Activated B cell treated with CpG ODN at 0.5 μM for 24 hours (primary cell): ENCODE measurements around the gene PRKN. TPM values are rescaled to one million over a fixed set of nuclear protein-coding genes. Genes with fewer than 3 reads are reported as not detected.

Experiments
- ATAC-seq: fragments of 200-7000 bp; cut with Tn5 transposase; one replicate; pipeline ENCODE4 v1.10.0; 2021; ENCODE audit warnings: low read depth, mild to moderate bottlenecking, moderate library complexity
- CTCF ChIA-PET: fragments of 350-600 bp; sonication (Branson Sonifier 250); formaldehyde crosslinking; loops from one replicate; lab custom pipeline; 2021; ENCODE audit warnings: antibody characterized with exemption; lab: Charles Lee
- POLR2A ChIA-PET: fragments of 350-600 bp; sonication (Branson Sonifier 250); formaldehyde crosslinking; loops from one replicate; lab custom pipeline; 2021; ENCODE audit warnings: antibody characterized with exemption; lab: Charles Lee
- DNase-seq: peaks from one replicate; pipeline ENCODE4 v3.0.0; 2022
- H3K27ac Mint-ChIP-seq: one replicate; pipeline ENCODE4 v1.8.0; 2020; ENCODE audit warnings: mixed read lengths
- H3K27me3 Mint-ChIP-seq: one replicate; pipeline ENCODE4 v1.8.0; 2021; ENCODE audit warnings: mixed read lengths
- H3K36me3 Mint-ChIP-seq: one replicate; pipeline ENCODE4 v1.8.0; 2021; ENCODE audit warnings: low read depth, mixed read lengths
- H3K4me1 Mint-ChIP-seq: one replicate; pipeline ENCODE4 v1.8.0; 2021; ENCODE audit warnings: mixed read lengths
- H3K4me3 Mint-ChIP-seq: one replicate; pipeline ENCODE4 v1.8.0; 2020; ENCODE audit warnings: mild to moderate bottlenecking, mixed read lengths
- H3K9me3 Mint-ChIP-seq: one replicate; pipeline ENCODE4 v1.8.0; 2020; ENCODE audit warnings: mixed read lengths
- intact Hi-C: fragments of 100-400 bp; cut with micrococcal nuclease; formaldehyde crosslinking; loops from one replicate; pipeline ENCODE4 v1.15.1; 2024
- total RNA-seq: library from RNA; stranded (reverse); gene quantifications from 2 replicates; pipeline ENCODE4 v1.2.3, GENCODE V29; 2022
- TF ChIP-seq, protein P1 (sequence below): fragments of 200-600 bp; IDR thresholded peaks from one replicate; pipeline ENCODE4 v1.8.0; 2022; ENCODE audit warnings: antibody characterized with exemption, mild to moderate bottlenecking

PRKN gene
- total RNA-seq, 1 donor from 2014 or later: 2.3 TPM

GRCh38 chr6:162631546-162631945 lies 96.0 kb downstream of the PRKN start:
- no peak overlapping the region for H3K27ac Mint-ChIP-seq
- ATAC-seq (no peak), DNase-seq (no peak)
- H3K4me3 Mint-ChIP-seq: no peak overlapping the region
- TF ChIP-seq, protein P1, sequence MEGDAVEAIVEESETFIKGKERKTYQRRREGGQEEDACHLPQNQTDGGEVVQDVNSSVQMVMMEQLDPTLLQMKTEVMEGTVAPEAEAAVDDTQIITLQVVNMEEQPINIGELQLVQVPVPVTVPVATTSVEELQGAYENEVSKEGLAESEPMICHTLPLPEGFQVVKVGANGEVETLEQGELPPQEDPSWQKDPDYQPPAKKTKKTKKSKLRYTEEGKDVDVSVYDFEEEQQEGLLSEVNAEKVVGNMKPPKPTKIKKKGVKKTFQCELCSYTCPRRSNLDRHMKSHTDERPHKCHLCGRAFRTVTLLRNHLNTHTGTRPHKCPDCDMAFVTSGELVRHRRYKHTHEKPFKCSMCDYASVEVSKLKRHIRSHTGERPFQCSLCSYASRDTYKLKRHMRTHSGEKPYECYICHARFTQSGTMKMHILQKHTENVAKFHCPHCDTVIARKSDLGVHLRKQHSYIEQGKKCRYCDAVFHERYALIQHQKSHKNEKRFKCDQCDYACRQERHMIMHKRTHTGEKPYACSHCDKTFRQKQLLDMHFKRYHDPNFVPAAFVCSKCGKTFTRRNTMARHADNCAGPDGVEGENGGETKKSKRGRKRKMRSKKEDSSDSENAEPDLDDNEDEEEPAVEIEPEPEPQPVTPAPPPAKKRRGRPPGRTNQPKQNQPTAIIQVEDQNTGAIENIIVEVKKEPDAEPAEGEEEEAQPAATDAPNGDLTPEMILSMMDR: no peak
- H3K27me3 Mint-ChIP-seq: no peaks in the 10 kb centered on the region
- H3K9me3 Mint-ChIP-seq: peaks cover 11% of the 10 kb centered on the region
- intact Hi-C loops: no loop called here
- no peaks in the 10 kb centered on the region for H3K4me1 Mint-ChIP-seq
- CTCF ChIA-PET: no interaction called here
- no peaks in the 10 kb centered on the region for H3K36me3 Mint-ChIP-seq
- POLR2A ChIA-PET: no interaction called here

DNA sequence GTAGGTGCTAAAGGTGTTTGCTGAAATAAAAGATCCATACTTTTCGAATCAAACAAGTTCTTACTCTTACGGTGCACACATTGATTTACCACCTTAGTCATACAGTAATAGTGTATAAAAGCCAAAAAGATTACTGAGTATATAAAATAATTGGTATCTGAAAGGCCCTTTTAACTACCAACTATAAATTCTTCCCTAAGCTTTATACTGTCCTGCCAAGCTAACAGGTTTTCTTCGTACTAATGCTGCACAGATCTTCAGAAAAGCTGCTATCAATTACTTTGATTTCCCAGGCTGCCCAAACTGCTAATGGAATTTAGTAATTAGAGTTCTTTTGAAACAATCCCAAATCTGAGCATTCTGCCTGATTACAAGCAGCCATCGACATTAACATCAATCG lies 97.5 kb downstream of the PRKN start:
- TF ChIP-seq, protein P1: no peak
- H3K27me3 Mint-ChIP-seq: no peaks in the 10 kb centered on the region
- DNase-seq (no peak), ATAC-seq (no peak)
- ChIA-PET CTCF (no interaction called here), POLR2A (no interaction called here)
- intact Hi-C loops: no loop called here
- H3K9me3 Mint-ChIP-seq: peaks cover 11% of the 10 kb centered on the region
- H3K4me3 Mint-ChIP-seq: no peak overlapping the region
- H3K4me1 Mint-ChIP-seq: no peaks in the 10 kb centered on the region
- no peaks in the 10 kb centered on the region for H3K36me3 Mint-ChIP-seq
- no peak overlapping the region for H3K27ac Mint-ChIP-seq

GRCh38 chr6:162627825-162628224 lies 99.7 kb downstream of the PRKN start:
- Mint-ChIP-seq H3K4me3 (no peak overlapping the region), H3K27ac (no peak overlapping the region), H3K36me3 (no peaks in the 10 kb centered on the region), H3K27me3 (no peaks in the 10 kb centered on the region), H3K9me3 (peaks cover 8% of the 10 kb centered on the region), H3K4me1 (no peaks in the 10 kb centered on the region)
- ChIA-PET CTCF (no interaction called here), POLR2A (no interaction called here)
- ATAC-seq (no peak), DNase-seq (no peak)
- TF ChIP-seq, protein P1: no peak
- intact Hi-C loops: no loop called here

DNA sequence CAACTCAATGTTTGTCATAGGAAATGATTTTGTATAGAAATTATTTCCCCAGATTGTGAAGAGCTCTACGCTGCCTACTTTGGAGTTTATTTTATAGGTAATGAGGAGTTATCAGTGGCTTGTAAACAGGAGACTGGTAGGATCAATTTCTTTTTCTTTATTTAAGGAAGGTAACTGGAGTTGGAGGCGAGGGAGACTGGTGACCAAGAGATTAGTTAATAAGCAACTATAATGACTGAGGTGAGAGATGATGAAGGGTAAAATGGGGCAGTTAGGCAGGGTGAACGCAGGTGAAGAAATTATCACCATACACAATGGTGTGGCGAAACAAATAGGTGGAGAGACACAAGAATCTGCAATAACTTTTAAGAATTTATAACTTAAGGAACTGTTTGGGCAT lies 100.2 kb downstream of the PRKN start:
- Mint-ChIP-seq H3K36me3 (no peaks in the 10 kb centered on the region), H3K9me3 (peaks cover 8% of the 10 kb centered on the region), H3K27me3 (no peaks in the 10 kb centered on the region), H3K4me1 (no peaks in the 10 kb centered on the region), H3K4me3 (no peak overlapping the region), H3K27ac (no peak overlapping the region)
- DNase-seq: no peak
- TF ChIP-seq, protein P1: no peak
- no peak for ATAC-seq
- intact Hi-C loops: no loop called here
- POLR2A ChIA-PET: no interaction called here
- CTCF ChIA-PET: no interaction called here

- ChIA-PET POLR2A (no interaction called here), CTCF (no interaction called here)
- no peak overlapping the region for H3K4me3 Mint-ChIP-seq
- H3K27me3 Mint-ChIP-seq: no peaks in the 10 kb centered on the region
- no peak overlapping the region for H3K27ac Mint-ChIP-seq
- H3K4me1 Mint-ChIP-seq: no peaks in the 10 kb centered on the region
- TF ChIP-seq, protein P1: no peak
- DNase-seq (no peak), ATAC-seq (no peak)
- H3K36me3 Mint-ChIP-seq: no peaks in the 10 kb centered on the region
- intact Hi-C loops: no loop called here
- peaks cover 8% of the 10 kb centered on the region for H3K9me3 Mint-ChIP-seq
Measured at GRCh38 chr6:162626869-162627268, 100.7 kb downstream of the PRKN start.
